Bronchial epithelial cell (primary cell): ENCODE data around the gene ADGRD1. TPM values are rescaled to one million over a fixed set of nuclear protein-coding genes. Genes with fewer than 3 reads are reported as not detected.
"Not testable (repeated sequence)": the region's sequence is repeated elsewhere in the genome, so short reads cannot be mapped to it uniquely, and the experiment has no call there.

Source experiments
- DNase-seq: peaks from one replicate; pipeline ENCODE4 v3.0.0-alpha.2; 2010; ENCODE audit warnings: low read depth
- FAIRE-seq: peaks from 2 replicates; lab custom pipeline; 2011; peaks lifted over from hg19 to GRCh38; lab: Jason Lieb, UNC
- H3K27me3 ChIP-seq: 2 replicates; pipeline ENCODE4 v1.5.1; 2011; ENCODE audit warnings: low read length; ENCODE audit not compliant: control insufficient read depth, insufficient read depth
- H3K36me3 ChIP-seq: 2 replicates; pipeline ENCODE4 v1.5.1; 2011; ENCODE audit warnings: low read length; ENCODE audit not compliant: control insufficient read depth, insufficient read depth
- H3K4me3 ChIP-seq: 2 replicates; pipeline ENCODE4 v1.5.1; 2011; ENCODE audit warnings: mild to moderate bottlenecking, low read depth, low read length, control low read depth
- CTCF ChIP-seq: IDR thresholded peaks from 2 replicates; pipeline ENCODE4 v1.5.1; 2011; ENCODE audit warnings: mild to moderate bottlenecking, moderate library complexity, low read length, control low read depth, inconsistent platforms; ENCODE audit not compliant: insufficient read depth, severe bottlenecking
- total RNA-seq: library from RNA; depleted of rRNA; stranded (reverse); fragments of >200 nt; gene quantifications from 2 replicates; pipeline ENCODE4 v1.2.1, GENCODE V29; 2014

Gene ADGRD1
- total RNA-seq, 1 donor from 2014 or later: not detected

- no peak for TF ChIP-seq CTCF
- H3K4me3 ChIP-seq: no peak overlapping the region
- no peaks in the 10 kb centered on the region for H3K27me3 ChIP-seq
- no peaks in the 10 kb centered on the region for H3K36me3 ChIP-seq
- FAIRE-seq (no peak), DNase-seq (no peak)
These were observed 20.3 kb upstream of the ADGRD1 start for GRCh38 chr12:130933269-130933995.

DNA sequence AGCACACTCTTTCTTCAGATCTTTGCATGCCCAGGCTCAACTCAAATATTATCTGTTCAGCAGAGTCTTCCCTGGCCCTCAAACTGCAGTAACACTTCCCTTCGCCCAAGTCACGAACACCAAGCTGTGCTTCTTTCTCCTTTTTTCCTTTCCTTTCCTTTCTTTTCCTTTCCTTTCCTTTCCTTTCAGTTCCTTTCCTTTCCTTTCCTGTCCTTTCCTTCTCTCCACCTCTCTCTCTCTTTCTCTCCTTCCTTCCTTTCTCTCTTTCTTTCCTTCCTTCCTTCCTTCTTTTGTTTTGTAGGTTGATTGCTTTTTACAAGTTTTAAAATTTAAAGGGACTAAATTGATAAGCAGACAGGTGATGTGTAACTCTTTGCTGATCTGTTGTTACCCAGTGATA lies 19.0 kb upstream of the ADGRD1 start:
- Histone ChIP-seq H3K36me3 (no peaks in the 10 kb centered on the region), H3K27me3 (no peaks in the 10 kb centered on the region), H3K4me3 (no peak overlapping the region)
- no peak for TF ChIP-seq CTCF
- no peak for FAIRE-seq
- DNase-seq: no peak

- TF ChIP-seq CTCF: no peak
- Histone ChIP-seq H3K36me3 (no peaks in the 10 kb centered on the region), H3K27me3 (no peaks in the 10 kb centered on the region), H3K4me3 (no peak overlapping the region)
- FAIRE-seq (no peak), DNase-seq (no peak)
These were observed 17.1 kb upstream of the ADGRD1 start for GRCh38 chr12:130936561-130936960.

- Histone ChIP-seq H3K4me3 (no peak overlapping the region), H3K27me3 (no peaks in the 10 kb centered on the region), H3K36me3 (no peaks in the 10 kb centered on the region)
- FAIRE-seq (no peak), DNase-seq (no peak)
- no peak for TF ChIP-seq CTCF
These were observed 16.6 kb upstream of the ADGRD1 start for GRCh38 chr12:130937063-130937462.

GRCh38 chr12:130937546-130937945 lies 16.2 kb upstream of the ADGRD1 start:
- not testable (repeated sequence) for H3K4me3 ChIP-seq, DNase-seq, H3K27me3 ChIP-seq, H3K36me3 ChIP-seq, FAIRE-seq

- Histone ChIP-seq H3K4me3 (no peak overlapping the region), H3K36me3 (no peaks in the 10 kb centered on the region), H3K27me3 (no peaks in the 10 kb centered on the region)
- FAIRE-seq: no peak
- TF ChIP-seq CTCF: no peak
- DNase-seq: no peak
These were observed 15.5 kb upstream of the ADGRD1 start for GRCh38 chr12:130938186-130938585.
